NCI-H524 treated with DMSO at 0.1 percent for 48 hours (cell line): ENCODE results near the gene DIP2C.
"Not testable (repeated sequence)": the region's sequence is repeated elsewhere in the genome, so short reads cannot be mapped to it uniquely, and the experiment has no call there.

ENCODE experiments used
- DNase-seq: peaks from one replicate; lab custom pipeline; 2025; lab: John Stamatoyannopoulos, UW

The DIP2C gene

DNA sequence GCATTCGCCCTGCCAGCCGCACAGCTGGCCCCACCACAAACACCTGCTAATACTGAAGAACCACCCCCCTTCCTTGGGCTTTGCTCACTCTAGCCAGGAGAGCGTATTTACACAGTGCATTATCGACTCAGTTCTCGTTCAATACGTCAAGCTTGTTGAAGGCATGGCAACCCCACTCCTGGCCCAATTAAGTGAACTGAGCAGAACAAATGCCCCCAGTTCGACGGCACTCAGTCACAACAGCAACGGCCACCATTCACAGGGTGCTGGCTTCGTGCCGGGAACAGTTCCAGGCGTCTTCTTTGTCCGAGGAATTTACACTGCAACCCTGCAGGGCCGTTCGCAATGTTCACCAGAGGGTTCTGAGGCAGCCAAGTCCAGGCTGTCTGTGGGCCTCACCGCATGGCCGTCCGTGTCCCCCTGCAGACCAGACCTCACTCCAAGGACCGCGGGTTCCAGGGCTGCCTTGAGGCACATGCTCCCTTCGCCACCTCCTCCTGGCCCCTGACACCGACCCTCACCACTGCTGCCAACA is 175.3 kb downstream of the DIP2C start:
- peak; percentile 4 for DNase-seq

DNA sequence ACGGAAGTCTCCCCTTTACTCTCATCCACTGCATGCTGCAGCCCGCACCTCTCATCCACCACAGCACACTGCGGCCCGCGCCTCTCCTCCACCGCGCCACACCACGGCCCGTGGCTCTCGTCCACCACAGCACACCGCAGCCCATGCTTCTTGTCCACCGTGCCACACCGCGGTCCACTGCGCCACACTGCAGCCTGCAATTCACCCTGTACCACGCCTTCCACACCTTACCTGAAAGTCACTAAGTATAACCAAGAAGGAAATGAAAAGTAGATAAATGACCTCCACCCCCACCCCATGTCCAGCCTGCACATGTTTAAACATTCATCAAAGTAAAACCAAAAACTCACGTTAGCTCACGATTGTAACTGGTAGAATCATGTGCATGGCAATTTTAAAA is 176.1 kb downstream of the DIP2C start:
- DNase-seq = no peak

- not testable (repeated sequence) for DNase-seq
Measured at GRCh38 chr10:512661-513060, 176.8 kb downstream of the DIP2C start.

- no peak for DNase-seq
Measured at GRCh38 chr10:511849-512191, 177.6 kb downstream of the DIP2C start.

- DNase-seq = no peak
Measured at GRCh38 chr10:511101-511848, 178.2 kb downstream of the DIP2C start.

DNA sequence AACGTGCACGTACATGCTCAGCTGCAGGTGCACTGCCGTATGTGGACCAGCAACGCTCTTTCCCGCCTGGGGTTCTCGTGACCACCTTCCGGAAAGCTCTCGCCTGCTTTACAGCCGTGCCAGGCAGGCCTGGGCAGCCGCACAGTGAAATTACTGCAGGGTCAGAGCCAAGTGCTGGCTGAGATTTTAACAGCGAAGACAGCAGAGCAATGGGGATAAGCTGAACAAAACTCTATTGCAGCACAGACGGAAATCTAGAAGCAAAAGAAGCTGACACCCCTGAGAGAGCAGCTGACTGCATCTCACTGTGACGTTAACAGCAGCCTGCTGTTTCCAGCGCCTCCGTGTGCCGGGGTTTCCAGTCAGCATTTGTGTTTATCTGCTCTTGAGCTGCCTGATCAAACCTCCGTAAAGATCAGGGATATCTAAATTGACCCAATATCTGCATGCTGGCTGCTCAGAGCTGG is 179.0 kb downstream of the DIP2C start:
- DNase-seq = no peak

- no peak for DNase-seq
Measured at GRCh38 chr10:509361-510102, 179.9 kb downstream of the DIP2C start.

DNA sequence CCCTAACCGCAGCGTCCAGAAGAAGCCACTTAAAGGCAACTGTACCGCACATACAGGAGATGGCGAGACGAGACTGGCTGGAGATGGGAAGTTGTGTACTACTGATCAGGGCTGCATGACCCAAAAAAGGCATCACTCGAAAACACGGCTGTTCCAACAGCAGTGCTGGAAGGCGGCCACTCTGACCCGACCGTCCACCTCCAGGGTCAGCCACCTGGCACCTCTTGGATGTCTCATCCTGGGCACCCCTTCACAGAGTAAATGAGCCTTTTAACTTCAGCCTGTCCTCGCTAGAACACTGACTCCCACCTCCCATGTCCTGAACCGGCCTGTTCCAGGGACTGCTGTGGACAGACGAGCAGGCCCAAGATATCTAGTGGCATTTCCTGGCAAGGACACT is 180.7 kb downstream of the DIP2C start:
- no peak for DNase-seq

GRCh38 chr10:507908-508444 is 181.5 kb downstream of the DIP2C start:
- DNase-seq = no peak

- no peak for DNase-seq
Measured at GRCh38 chr10:507355-507699, 182.1 kb downstream of the DIP2C start.

- no peak for DNase-seq
Measured at GRCh38 chr10:506451-507354, 182.8 kb downstream of the DIP2C start.

DNA sequence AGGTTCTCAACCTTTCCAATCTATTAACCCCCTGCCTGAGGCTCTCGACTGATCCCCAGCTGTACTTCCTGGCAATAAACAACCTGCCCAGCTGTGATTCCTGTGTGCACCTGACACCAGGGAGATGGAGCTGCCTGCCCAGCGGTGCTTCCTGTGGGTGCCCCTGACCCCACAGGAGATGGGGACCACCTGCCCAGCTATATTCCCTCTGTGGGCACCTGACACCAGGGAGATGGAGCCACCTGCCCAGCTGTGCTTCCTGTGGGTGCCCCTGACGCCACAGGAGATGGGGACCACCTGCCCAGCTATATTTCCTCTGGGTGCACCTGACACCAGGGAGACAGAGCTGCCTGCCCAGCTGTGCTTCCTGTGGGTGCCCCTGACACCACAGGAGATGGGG is 184.0 kb downstream of the DIP2C start:
- no peak for DNase-seq

GRCh38 chr10:504806-505205 is 184.7 kb downstream of the DIP2C start:
- DNase-seq = no peak

GRCh38 chr10:504121-504611 is 185.3 kb downstream of the DIP2C start:
- DNase-seq = no peak

- DNase-seq = no peak
Measured at GRCh38 chr10:501596-501995, 187.9 kb downstream of the DIP2C start.

GRCh38 chr10:500876-501275 is 188.6 kb downstream of the DIP2C start:
- DNase-seq = no peak

DNA sequence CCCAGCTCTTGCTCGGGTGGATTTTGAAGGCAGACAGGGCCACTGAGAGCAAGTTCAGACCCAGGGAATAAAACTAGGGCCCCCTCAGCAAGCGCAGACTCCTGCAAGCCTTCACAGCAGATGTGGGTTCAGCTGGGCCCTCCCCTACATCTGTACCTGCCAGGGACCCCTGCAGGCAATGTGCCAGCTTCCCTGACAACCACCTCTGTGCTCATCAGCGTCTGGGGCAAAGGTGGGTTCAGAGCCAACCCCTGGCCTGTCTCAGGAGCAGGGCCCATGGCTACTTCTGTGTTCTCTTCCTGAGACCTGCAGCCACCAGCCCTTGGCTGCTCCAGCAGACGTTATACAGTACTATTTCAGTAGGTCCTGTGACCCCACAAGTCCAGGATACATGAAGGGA is 189.5 kb downstream of the DIP2C start:
- no peak for DNase-seq

DNA sequence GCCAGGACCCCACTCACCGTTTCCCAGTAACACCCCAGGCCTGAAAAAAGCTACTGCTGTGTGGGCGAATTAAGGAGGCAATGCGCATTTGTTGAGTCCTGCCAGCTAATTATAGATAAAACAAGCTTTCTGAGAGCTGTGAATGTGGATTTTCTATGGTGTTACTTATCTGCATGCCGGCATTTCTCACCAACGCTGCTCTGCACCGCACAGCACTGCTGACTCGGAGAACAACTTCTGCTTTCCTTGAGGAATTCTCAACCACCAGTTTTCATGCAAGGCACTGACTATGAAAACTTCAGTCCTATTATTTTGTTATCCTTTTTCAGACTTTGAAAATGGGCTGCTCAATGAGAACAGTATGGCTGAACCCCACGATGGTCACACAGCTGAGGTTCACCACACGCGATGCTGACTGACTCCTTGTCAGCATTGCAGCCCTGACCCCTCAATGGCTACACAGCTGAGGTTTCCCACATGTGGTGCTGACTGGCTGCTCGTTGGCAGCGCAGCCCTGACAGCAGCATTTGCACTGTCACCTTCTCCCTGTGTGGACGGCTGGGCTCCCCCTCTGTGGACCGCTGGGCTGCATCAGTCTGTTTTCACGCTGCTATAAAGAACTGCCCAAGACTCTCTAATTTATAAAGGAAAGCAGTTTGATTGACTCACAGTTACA is 190.6 kb downstream of the DIP2C start:
- DNase-seq = no peak

DNA sequence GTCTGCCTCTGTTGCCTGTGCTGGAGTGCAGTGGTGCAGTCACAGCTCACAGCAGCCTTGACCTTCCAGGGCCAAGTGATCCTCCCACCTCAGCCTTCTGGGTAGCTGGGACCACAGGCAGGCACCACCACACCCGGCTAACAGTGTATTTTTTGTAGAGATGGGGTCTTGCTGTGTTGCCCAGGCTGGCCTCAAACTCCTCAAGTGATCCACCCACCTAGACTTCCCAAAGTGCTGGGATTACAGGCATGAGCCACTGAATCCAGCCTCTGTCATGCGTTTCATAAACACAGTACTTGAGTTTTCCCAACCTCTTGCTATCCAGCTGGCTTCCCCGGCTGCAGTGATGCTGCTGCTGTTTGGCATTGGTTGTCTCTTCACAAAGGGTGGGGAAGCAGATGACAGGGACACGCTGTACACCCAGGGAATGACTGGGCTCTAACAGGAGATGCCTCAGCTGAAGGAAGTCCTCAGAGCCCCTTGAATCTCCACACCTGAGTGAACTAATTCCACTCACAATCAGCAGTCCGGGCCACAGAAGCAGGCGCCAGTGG is 191.5 kb downstream of the DIP2C start:
- DNase-seq = no peak

- no peak for DNase-seq
Measured at GRCh38 chr10:497289-497688, 192.2 kb downstream of the DIP2C start.

DNA sequence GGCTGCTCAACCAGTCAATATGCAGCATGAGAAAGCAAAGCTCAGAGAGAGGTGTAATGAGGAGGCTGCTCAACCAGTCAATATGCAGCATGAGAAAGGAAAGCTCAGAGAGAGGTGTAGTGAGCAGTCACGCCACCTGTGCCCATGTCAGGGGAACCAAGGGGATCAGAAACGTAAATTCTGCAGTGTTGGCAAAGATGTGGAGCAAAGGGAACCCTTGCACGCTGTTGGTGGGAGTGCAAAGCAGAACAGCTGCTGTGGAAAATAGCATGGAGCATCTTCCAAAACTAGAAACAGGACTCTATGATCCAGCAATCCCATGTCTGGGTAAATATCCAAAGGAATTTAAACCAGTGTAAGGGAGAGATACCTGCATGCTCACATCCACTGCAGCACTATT is 194.9 kb downstream of the DIP2C start:
- DNase-seq = no peak
